Gastrocnemius medialis (tissue), 4 donors: ENCODE measurements around the gene EDC3.

Experiments used
- POLR2A ChIP-seq, 2 donors: fragments of 450-650 bp; IDR thresholded peaks; one replicate each; pipeline ENCODE4 v1.6.1; 2017; ENCODE audit warnings: antibody characterized with exemption in 2 of 2, mild to moderate bottlenecking in 2 of 2, moderate library complexity in 2 of 2
- TF ChIP-seq, protein P1 (sequence below), 5 experiments: fragments of 450-650 bp in 3 of 5; fragments of 200-600 bp in 2 of 5; sonication (generic) in 2 of 5; IDR thresholded peaks in 4 of 5; conservative IDR thresholded peaks in 1 of 5; 1 replicate in 4 of 5; 2 replicates in 1 of 5; pipeline ENCODE4 v1.5.1; 2016 to 2019; ENCODE audit warnings: antibody characterized with exemption in 5 of 5, mild to moderate bottlenecking in 3 of 5, moderate library complexity in 3 of 5

GRCh38 chr15:74625693-74626092 lies 70.1 kb downstream of the EDC3 start:
- TF ChIP-seq, protein P1, sequence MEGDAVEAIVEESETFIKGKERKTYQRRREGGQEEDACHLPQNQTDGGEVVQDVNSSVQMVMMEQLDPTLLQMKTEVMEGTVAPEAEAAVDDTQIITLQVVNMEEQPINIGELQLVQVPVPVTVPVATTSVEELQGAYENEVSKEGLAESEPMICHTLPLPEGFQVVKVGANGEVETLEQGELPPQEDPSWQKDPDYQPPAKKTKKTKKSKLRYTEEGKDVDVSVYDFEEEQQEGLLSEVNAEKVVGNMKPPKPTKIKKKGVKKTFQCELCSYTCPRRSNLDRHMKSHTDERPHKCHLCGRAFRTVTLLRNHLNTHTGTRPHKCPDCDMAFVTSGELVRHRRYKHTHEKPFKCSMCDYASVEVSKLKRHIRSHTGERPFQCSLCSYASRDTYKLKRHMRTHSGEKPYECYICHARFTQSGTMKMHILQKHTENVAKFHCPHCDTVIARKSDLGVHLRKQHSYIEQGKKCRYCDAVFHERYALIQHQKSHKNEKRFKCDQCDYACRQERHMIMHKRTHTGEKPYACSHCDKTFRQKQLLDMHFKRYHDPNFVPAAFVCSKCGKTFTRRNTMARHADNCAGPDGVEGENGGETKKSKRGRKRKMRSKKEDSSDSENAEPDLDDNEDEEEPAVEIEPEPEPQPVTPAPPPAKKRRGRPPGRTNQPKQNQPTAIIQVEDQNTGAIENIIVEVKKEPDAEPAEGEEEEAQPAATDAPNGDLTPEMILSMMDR (IDR thresholded peaks at IDR 0.05 in 4 of 5, conservative IDR thresholded peaks at IDR 0.05 in 1 of 5) = no peak
- no peak for TF ChIP-seq POLR2A (IDR thresholded peaks at IDR 0.05)
